Ovary (tissue), 3 donors: ENCODE data around the gene SYT2.

Experiments
- POLR2A ChIP-seq: fragments of 450-650 bp; IDR thresholded peaks from one replicate; pipeline ENCODE4 v1.6.1; 2017; ENCODE audit warnings: antibody characterized with exemption, mild to moderate bottlenecking, moderate library complexity
- TF ChIP-seq, protein P1 (sequence below), 3 donors: fragments of 450-650 bp in 2 of 3; fragments of 200-600 bp in 1 of 3; IDR thresholded peaks; one replicate each; pipeline versions ENCODE4 v1.5.1 to v1.8.0; 2016 to 2022; ENCODE audit warnings: antibody characterized with exemption in 3 of 3, mild to moderate bottlenecking in 1 of 3
- donor health status: DM: no; HTN: no; CAD: no.

DNA sequence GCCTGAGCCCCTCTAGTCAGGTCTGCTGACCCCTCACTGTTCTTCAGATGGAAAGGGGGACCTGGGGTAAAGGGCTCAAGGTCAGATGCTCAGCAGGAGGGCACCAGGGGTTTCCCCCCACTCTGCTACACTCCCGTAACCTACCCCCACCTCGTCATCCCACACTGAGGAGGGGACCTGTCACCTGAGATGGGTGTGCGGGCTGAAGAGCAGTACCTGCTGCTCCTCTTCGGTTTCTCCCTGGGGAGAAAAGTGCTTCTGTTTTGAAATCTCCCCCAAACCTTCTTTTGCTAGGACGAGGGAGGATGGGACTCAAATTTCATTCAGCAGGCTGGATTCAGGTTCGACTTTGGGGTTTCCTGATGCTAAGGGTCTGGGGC is 65.2 kb downstream of the SYT2 start:
- TF ChIP-seq POLR2A: no peak
- TF ChIP-seq, protein P1, sequence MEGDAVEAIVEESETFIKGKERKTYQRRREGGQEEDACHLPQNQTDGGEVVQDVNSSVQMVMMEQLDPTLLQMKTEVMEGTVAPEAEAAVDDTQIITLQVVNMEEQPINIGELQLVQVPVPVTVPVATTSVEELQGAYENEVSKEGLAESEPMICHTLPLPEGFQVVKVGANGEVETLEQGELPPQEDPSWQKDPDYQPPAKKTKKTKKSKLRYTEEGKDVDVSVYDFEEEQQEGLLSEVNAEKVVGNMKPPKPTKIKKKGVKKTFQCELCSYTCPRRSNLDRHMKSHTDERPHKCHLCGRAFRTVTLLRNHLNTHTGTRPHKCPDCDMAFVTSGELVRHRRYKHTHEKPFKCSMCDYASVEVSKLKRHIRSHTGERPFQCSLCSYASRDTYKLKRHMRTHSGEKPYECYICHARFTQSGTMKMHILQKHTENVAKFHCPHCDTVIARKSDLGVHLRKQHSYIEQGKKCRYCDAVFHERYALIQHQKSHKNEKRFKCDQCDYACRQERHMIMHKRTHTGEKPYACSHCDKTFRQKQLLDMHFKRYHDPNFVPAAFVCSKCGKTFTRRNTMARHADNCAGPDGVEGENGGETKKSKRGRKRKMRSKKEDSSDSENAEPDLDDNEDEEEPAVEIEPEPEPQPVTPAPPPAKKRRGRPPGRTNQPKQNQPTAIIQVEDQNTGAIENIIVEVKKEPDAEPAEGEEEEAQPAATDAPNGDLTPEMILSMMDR (IDR thresholded peaks at IDR 0.05): no peak
